Measurements from ENCODE around the gene KCNN3.

DNA sequence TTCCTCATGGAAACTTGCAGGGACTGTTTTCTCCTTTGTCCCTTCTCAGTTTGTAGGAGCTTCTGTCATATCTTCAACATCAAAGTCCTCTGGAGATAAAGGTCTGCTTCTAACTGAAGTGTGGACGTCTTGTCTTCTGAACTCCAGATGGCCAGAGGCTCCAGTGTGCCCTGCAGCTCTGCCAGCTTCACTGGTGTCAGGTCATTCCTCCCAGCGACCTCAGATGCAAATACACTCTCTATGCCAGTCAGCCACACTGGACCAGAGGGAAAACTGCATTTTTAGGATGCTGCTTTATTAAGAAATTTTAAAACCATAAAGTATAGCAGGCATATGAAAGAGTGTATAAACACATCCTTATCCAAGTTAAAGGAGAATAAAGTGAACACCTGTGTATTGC, 183.6 kb downstream of the KCNN3 start:
- no peak for TF ChIP-seq EZH2 (conservative IDR thresholded peaks at IDR 0.05; ENCODE audit: low read depth, low read length)
- TF ChIP-seq IRX3 (CRISPR knock-in tag; IDR thresholded peaks at IDR 0.05; ENCODE audit: borderline replicate concordance, low read depth), result no peak
- TF ChIP-seq, protein P1, sequence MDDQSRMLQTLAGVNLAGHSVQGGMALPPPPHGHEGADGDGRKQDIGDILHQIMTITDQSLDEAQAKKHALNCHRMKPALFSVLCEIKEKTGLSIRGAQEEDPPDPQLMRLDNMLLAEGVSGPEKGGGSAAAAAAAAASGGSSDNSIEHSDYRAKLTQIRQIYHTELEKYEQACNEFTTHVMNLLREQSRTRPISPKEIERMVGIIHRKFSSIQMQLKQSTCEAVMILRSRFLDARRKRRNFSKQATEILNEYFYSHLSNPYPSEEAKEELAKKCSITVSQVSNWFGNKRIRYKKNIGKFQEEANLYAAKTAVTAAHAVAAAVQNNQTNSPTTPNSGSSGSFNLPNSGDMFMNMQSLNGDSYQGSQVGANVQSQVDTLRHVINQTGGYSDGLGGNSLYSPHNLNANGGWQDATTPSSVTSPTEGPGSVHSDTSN (CRISPR knock-in tag; IDR thresholded peaks at IDR 0.05; ENCODE audit: borderline replicate concordance), result no peak
- TF ChIP-seq ZFP36 (IDR thresholded peaks at IDR 0.05; ENCODE audit: borderline replicate concordance, low read depth, low read length, partially characterized antibody), result no peak
- TF ChIP-seq, protein P2, sequence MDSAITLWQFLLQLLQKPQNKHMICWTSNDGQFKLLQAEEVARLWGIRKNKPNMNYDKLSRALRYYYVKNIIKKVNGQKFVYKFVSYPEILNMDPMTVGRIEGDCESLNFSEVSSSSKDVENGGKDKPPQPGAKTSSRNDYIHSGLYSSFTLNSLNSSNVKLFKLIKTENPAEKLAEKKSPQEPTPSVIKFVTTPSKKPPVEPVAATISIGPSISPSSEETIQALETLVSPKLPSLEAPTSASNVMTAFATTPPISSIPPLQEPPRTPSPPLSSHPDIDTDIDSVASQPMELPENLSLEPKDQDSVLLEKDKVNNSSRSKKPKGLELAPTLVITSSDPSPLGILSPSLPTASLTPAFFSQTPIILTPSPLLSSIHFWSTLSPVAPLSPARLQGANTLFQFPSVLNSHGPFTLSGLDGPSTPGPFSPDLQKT (CRISPR knock-in tag; IDR thresholded peaks at IDR 0.05; ENCODE audit: borderline replicate concordance), result no peak
- no peak for TF ChIP-seq POLR2A (IDR thresholded peaks at IDR 0.05; ENCODE audit: insufficient read depth in 1 of 2, low read depth in 2 of 2, low read length in 2 of 2)
- no peak for TF ChIP-seq CTCF (CRISPR knock-in tag; IDR thresholded peaks at IDR 0.05)
- no peak for TF ChIP-seq MXD3 (CRISPR knock-in tag; IDR thresholded peaks at IDR 0.05)
- no peak for TF ChIP-seq TAF15 (IDR thresholded peaks at IDR 0.05; ENCODE audit: low read depth, low read length, poor library complexity, severe bottlenecking)
- no peak for TF ChIP-seq MYC (CRISPR knock-in tag; IDR thresholded peaks at IDR 0.05; ENCODE audit: borderline replicate concordance)
- TF ChIP-seq, protein P3, sequence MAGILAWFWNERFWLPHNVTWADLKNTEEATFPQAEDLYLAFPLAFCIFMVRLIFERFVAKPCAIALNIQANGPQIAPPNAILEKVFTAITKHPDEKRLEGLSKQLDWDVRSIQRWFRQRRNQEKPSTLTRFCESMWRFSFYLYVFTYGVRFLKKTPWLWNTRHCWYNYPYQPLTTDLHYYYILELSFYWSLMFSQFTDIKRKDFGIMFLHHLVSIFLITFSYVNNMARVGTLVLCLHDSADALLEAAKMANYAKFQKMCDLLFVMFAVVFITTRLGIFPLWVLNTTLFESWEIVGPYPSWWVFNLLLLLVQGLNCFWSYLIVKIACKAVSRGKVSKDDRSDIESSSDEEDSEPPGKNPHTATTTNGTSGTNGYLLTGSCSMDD (CRISPR knock-in tag; IDR thresholded peaks at IDR 0.05), result no peak
- no peak for TF ChIP-seq HNRNPL (IDR thresholded peaks at IDR 0.05; ENCODE audit: low read depth, low read length)

All from HepG2 (cell line).